ENCODE data around the gene DNAJC9. TPM values are rescaled to one million over a fixed set of nuclear protein-coding genes. Genes with fewer than 3 reads are reported as not detected.
A peak's percentile ranks its signal among the peaks of the same experiment; 100 is the strongest.

Gene DNAJC9
- total RNA-seq, 1 experiment from 2014 or later: 72.9 TPM

- POLR2A ChIA-PET (ENCODE audit: low non-redundant PET): interaction anchor here (0.6 to 0.7 kb wide), 3 partner anchors 12 to 1740 kb away, joined by 3 to 7 read pairs (median 3); no protein-coding TSS in a partner anchor
These were observed 629 bp upstream of the DNAJC9 start for GRCh38 chr10:73247509-73248258.

GRCh38 chr10:73246322-73246645, 771 bp downstream of the DNAJC9 start:
- intact Hi-C loops (cut with micrococcal nuclease; ENCODE audit: unreplicated experiment): loop anchor here (5.0 kb wide), 1 partner anchor 166 kb away; the partner anchor contains the start of gene ANXA7
- TF ChIP-seq EZH2 (IDR thresholded peaks at IDR 0.05; ENCODE audit: borderline replicate concordance, low read depth, low read length, poor library complexity, severe bottlenecking): no peak
- no peak for TF ChIP-seq CTCF (conservative IDR thresholded peaks at IDR 0.05; ENCODE audit: low read depth, low read length)
- TSS peak; percentile 27 for BruUV-seq (replicated peaks)
- H3K27ac ChIP-seq (ENCODE audit: low read depth, low read length, poor library complexity, severe bottlenecking): peak overlapping the region; percentile 98
- peak overlapping the region; percentile 82 for H3K4me3 ChIP-seq (ENCODE audit: low read depth, low read length, poor library complexity, severe bottlenecking)
- no peaks in the 10 kb centered on the region for H3K9me3 ChIP-seq (ENCODE audit: low read depth, low read length, poor library complexity, severe bottlenecking)
- H3K27me3 ChIP-seq (replicated peaks; ENCODE audit: insufficient read depth, low read depth, low read length, poor library complexity): no peaks in the 10 kb centered on the region
- no peak for DNase-seq (ENCODE audit: low spot score)
- peaks cover 73% of the 10 kb centered on the region for H3K36me3 ChIP-seq (ENCODE audit: insufficient read depth, low read length, poor library complexity, severe bottlenecking)
- CTCF ChIA-PET: no interaction called here
- POLR2A ChIA-PET (ENCODE audit: low non-redundant PET): interaction anchor here (0.7 kb wide), 1 partner anchor 166 kb away, joined by 3 read pairs; no protein-coding TSS in a partner anchor
- H3K4me1 ChIP-seq (ENCODE audit: insufficient read depth, low read length, poor library complexity, severe bottlenecking): peaks cover 23% of the 10 kb centered on the region

More at GRCh38 chr10:73247509-73248258, 629 bp upstream of the DNAJC9 start:
- Histone ChIP-seq H3K4me3 (ENCODE audit: low read depth, low read length, poor library complexity, severe bottlenecking) (peak overlapping the region; percentile 82), H3K27me3 (replicated peaks; ENCODE audit: insufficient read depth, low read depth, low read length, poor library complexity) (no peaks in the 10 kb centered on the region), H3K27ac (ENCODE audit: low read depth, low read length, poor library complexity, severe bottlenecking) (peak overlapping the region; percentile 98), H3K36me3 (ENCODE audit: insufficient read depth, low read length, poor library complexity, severe bottlenecking) (peaks cover 60% of the 10 kb centered on the region), H3K4me1 (ENCODE audit: insufficient read depth, low read length, poor library complexity, severe bottlenecking) (peaks cover 25% of the 10 kb centered on the region), H3K9me3 (ENCODE audit: low read depth, low read length, poor library complexity, severe bottlenecking) (no peaks in the 10 kb centered on the region)
- no peak for DNase-seq (ENCODE audit: low spot score)
- CTCF ChIA-PET: no interaction called here
- BruUV-seq (replicated peaks): TSS peak; percentile 94
- intact Hi-C loops (cut with micrococcal nuclease; ENCODE audit: unreplicated experiment): loop anchor here (5.0 kb wide), 1 partner anchor 165 kb away; the partner anchor contains the start of gene ANXA7
- no peak for TF ChIP-seq CTCF (conservative IDR thresholded peaks at IDR 0.05; ENCODE audit: low read depth, low read length)
- no peak for TF ChIP-seq EZH2 (IDR thresholded peaks at IDR 0.05; ENCODE audit: borderline replicate concordance, low read depth, low read length, poor library complexity, severe bottlenecking)

GRCh38 chr10:73244866-73245477, 2.1 kb downstream of the DNAJC9 start:
- peak; percentile 23 for DNase-seq (ENCODE audit: low spot score)
- Histone ChIP-seq H3K27me3 (replicated peaks; ENCODE audit: insufficient read depth, low read depth, low read length, poor library complexity) (no peaks in the 10 kb centered on the region), H3K36me3 (ENCODE audit: insufficient read depth, low read length, poor library complexity, severe bottlenecking) (peaks cover 74% of the 10 kb centered on the region), H3K4me1 (ENCODE audit: insufficient read depth, low read length, poor library complexity, severe bottlenecking) (peaks cover 18% of the 10 kb centered on the region), H3K27ac (ENCODE audit: low read depth, low read length, poor library complexity, severe bottlenecking) (peak overlapping the region; percentile 98), H3K9me3 (ENCODE audit: low read depth, low read length, poor library complexity, severe bottlenecking) (no peaks in the 10 kb centered on the region), H3K4me3 (ENCODE audit: low read depth, low read length, poor library complexity, severe bottlenecking) (peak overlapping the region; percentile 82)
- ChIA-PET POLR2A (ENCODE audit: low non-redundant PET) (interaction anchor here (0.6 kb wide), 1 partner anchor 114 kb away, joined by 15 read pairs; no protein-coding TSS in a partner anchor), CTCF (no interaction called here)
- no TSS peak for BruUV-seq (replicated peaks)
- intact Hi-C loops (cut with micrococcal nuclease; ENCODE audit: unreplicated experiment): loop anchor here (5.0 kb wide), 1 partner anchor 167 kb away; the partner anchor contains the start of gene ANXA7
- TF ChIP-seq CTCF (conservative IDR thresholded peaks at IDR 0.05; ENCODE audit: low read depth, low read length) (no peak), EZH2 (IDR thresholded peaks at IDR 0.05; ENCODE audit: borderline replicate concordance, low read depth, low read length, poor library complexity, severe bottlenecking) (no peak)

All from A673 (cell line).